Activated T-cell treated with anti-CD3 and anti-CD28 coated beads for 24 hours (primary cell): ENCODE results near the gene NOM1.
"Not testable (repeated sequence)": the region's sequence is repeated elsewhere in the genome, so short reads cannot be mapped to it uniquely, and the experiment has no call there.

Experiments
- DNase-seq: peaks from one replicate; pipeline ENCODE4 v3.0.0-alpha.2; 2020; ENCODE audit warnings: low read depth

The NOM1 gene

DNA sequence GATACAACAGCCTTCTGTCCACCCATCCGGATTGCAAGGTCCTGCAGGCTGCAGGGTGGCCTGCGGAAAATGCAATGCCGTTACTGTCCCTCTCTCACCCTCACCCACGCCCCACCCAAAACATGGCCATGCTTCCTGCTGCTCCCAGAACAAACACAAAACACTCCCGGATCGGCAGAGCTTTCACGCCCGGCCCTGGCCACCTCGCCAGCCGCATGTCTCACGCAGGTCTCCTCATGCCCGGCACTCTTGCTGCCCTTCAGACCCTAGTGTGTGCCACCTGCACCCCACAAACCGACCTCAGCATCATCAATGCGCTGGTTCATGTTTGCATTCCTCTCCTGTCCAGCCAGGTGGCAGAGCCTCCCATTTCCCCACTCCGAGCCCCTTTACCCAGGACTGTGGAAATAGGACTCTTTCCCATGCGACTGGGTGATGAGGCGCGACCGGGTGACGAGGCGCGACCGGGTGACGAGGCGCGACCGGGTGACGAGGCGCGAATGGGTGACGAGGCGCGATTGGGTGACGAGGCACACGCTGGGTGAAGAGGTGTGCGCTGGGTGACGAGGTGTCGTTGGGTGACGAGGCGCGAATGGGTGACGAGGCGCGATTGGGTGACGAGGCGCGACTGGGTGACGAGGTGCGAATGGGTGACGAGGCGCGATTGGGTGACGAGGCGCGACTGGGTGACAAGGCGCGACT is 8.9 kb upstream of the NOM1 start:
- no peak for DNase-seq

DNA sequence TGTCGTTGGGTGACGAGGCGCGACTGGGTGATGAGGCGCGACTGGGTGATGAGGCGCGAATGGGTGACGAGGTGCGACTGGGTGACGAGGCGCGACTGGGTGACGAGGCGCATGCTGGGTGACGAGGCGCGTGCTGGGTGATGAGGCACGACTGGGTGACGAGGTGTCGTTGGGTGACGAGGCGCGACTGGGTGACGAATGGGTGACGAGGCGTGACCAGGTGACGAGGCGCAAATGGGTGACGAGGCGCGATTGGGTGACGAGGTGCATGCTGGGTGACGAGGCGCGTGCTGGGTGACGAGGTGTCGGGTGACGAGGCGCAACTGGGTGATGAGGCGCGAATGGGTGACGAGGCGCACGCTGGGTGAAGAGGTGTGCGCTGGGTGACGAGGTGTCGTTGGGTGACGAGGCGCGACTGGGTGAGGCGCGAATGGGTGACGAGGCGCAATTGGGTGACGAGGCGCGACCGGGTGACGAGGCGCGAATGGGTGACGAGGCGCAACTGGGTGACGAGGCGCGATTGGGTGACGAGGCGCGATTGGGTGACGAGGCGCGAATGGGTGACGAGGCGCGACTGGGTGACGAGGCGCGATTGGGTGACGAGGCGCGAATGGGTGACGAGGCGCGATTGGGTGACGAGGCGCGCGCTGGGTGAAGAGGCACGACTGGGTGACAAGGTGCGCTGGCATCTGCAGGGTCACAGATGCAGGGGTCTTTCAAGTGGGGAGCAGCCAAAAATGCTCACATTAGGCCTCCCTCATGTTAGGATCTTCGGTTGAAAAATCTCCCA is 7.9 kb upstream of the NOM1 start:
- DNase-seq = no peak

DNA sequence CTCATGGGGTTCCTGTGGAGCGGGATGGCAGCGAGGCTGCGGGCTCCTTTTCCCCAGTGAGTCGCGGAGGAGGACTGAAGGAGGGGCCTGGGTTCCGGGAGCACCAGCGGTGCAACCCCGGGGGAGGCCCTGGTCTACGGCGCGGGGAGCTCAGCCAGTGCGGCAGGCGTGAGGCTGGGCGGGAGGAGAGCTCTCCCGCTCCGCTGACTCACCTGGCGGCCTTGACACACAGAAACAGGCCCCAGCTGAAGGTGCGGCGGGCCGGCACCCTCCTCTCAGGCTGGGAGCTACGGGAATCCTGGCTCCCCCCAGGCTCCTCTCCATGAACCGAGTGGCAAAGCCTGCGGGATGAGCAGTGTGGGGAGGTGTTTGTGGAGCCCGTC is 6.8 kb upstream of the NOM1 start:
- no peak for DNase-seq

DNA sequence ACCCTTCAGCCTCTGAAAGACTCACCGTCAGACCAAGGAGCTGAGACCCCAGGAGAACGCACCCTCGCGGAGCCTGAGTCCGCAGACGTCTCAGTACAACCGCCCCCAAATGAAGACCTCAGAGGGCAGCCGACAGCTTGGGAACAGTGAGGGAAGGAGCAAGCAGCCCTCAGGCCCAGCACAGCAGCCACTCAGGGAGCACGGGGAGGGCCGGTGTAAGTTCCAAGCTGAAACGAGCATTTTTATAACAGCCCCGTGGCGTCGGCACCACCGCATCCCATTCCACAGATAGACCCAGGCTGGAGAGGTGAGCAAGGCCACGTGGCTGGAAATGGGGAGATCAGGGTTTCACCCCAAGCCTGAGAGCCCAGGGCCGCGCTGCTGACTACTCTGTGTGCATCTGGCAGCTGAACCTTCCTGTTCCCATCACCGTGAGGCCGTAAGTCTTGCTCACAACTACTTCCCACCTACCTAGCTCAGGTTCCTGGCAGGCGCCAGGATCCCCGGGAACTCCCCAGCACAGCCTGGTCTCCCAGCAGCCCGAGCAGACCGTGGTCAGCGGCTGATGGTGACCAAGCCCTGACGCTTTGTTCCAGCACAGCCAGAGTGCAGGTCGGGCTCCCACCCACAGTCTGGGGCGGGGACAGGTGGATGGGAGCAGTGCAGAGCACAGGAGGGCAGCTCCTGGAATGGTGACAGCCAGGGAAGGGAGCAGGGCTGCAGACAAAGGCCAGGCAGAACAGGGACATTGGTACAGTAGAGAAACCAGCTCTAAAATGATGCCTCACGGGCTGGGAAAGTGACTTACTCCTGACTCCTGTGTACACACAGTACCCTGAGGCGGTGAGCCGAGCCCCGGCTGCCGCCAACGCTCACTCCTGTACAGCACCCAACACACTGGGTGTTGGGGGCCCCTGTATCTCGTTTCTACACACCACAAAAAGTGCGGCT is 6.1 kb upstream of the NOM1 start:
- DNase-seq = no peak

DNA sequence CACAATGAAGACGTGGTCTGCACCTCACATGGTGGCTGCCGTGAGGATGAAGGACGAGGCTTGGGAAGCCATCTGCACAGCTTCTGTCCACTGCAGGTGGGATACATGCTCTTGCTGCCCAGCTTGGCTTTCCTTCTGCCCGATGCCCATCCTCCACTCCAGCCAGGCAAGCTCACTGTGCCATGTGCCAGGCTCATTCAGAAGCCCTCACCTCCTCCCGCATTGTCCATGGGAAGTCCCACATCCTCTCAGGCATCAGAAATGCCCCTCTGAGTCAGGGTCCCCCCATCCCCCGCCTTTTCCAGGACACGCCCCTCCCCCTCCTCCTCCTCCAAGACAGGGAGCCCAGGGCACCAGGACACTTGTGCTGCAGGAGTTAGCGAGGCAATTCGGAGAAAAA is 4.6 kb upstream of the NOM1 start:
- DNase-seq = no peak

DNA sequence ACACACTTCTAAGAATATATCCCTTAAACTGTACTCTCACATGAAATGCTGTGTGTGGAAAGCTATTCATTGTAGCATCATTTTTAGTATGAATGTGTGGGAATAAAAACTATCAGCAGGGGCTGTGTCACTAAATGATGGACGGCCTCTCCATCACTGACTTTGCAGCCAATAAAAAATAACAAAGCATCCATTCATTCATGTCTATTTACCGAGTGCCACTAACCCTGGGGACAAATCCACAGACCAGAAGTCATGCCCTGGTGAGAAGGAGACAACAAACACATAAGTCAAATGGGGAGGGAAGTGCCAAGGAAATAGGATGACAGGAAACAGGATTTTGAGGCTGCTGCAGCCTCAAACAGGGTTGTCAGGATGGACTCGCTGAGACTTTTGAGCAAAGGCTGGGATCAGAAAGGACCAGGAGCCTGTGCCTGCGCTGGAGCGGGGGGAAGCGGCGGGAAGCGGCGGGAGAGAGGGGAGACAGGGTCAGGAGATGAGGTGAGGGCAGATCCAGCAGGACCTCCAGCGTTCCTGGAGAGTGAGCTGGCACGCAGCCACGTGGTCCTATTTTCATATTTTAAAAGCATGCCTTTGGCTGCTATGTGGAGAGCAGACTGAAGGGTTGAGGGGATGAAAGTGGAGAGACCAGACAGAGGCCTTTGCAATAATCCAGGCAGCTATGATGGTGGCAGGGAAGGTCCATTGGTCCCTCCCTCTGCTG is 2.2 kb upstream of the NOM1 start:
- no peak for DNase-seq

DNA sequence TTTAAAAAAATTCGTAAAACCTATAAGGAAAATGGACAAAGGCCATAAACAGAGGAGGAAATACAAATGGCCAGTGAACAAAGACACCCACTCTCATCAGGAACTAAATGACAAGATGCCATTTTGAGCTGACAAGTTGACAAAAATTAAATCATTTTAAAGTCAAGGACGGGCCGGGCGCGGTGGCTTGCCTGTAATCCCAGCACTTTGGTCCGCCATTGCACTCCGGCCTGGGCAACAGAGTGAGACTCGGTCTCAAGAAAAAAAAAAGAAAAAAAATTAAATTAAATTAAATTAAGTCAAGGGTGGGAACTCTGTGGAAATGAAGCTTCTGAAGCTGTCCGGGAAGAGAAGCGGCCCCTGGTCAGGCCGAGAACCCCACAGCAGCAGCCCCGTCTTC is 1.2 kb upstream of the NOM1 start:
- DNase-seq = no peak

DNA sequence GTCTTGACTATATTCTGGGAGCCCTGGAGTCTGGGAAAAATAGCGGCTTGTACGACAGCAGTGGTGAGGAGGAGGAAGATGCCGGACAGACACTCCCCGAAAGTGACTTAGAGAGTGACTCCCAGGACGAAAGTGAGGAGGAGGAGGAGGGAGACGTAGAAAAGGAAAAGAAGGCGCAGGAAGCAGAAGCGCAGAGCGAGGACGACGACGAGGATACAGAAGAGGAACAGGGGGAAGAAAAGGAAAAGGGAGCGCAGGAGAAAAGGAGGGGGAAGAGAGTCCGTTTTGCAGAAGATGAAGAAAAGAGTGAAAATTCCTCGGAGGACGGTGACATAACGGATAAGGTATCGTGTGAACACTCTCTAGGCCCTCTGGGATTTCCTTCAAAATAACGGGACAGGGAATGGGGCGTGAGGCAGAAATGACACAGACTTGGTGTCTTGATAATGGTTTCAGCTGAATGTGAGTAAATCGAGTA is 908 bp downstream of the NOM1 start:
- no peak for DNase-seq

DNA sequence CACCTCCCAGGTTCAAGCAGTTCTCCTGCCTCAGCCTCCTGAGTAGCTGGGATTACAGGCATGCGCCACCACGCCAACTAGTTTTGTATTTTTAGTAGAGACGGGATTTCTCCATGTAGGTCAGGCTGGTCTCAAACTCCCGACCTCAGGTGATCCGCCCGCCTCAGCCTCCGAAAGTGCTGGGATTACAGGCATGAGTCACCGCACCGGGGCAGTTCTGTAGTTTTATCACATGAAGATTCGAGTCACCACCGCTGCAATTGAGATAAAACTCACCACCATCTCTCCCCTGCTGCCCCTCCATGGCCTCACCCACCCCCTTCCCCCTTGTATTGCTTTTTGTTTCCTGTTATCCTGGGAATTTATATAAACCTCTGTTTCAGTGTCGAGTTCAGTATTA is 3.7 kb downstream of the NOM1 start:
- not testable (repeated sequence) for DNase-seq

DNA sequence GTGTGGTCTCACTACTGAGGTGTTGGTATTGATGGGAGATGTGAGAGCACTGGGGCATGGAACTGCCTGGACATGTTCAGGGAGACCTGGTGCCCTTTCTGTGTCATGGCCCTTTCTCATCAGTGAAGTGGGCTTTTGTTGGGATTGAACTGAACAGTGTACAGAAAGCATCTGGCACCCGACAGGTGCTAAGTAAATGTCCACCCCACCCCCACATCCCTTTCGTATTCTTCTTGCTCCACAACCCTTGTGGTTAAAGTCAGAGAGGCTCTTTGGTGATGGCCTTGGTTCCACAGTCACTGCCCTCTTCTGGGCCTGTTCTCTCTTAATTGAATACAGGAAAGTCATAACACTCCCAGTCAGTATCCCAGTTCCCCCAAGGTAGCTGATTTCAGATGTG is 5.4 kb downstream of the NOM1 start:
- DNase-seq = no peak

DNA sequence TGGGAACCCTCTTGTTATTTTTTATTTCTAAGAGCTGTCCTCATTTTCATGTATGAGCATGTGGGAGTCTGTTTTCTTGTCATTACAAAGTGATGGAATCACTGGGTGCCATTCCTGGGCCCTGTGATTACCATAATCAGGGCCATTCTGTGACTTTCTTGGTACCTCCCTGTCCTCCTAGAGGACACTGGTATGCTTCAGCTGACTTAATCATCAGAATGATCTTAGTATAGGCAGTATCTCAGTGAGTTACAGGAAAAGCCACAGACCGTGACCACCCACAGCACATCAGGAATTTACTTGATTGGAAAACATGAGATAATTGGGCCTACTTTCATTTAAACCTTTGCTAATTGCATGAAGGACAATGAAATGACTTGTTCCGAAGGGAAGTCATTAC is 7.2 kb downstream of the NOM1 start:
- no peak for DNase-seq

DNA sequence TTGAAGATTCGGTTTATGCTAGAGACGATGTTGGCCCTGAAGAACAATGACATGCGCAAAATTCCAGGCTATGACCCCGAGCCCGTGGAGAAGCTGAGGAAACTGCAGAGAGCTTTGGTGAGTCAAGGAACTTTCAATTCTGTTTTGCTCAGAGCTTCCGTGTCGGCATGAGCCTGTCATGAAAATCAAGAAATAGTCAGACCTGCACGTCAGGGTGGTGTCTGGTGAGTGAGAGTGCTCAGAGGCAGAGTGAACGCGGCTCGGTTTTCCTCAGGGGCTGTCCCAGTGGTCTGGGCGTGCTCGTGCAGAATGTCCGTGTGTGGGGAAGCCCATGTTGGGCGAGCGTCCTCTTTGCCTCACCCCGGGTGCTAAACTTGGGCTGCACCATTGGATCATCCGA is 12.6 kb downstream of the NOM1 start:
- no peak for DNase-seq

DNA sequence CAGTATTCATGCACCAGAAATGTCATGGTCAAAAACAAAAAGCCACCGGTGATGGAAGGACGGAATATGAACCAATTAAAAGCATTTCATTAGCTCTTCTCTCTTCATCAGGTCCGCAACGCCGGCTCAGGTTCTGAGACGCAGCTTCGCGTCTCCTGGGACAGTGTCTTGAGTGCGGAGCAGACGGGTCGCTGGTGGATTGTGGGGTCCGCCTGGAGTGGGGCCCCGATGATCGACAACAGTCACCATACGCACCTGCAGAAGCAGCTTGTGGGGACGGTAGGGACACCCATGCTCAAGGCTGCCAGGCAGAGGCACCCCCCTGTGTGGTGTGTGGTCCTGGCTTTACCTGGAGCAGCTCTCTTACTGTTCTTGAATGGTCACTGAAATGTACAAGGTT is 13.4 kb downstream of the NOM1 start:
- DNase-seq = no peak

DNA sequence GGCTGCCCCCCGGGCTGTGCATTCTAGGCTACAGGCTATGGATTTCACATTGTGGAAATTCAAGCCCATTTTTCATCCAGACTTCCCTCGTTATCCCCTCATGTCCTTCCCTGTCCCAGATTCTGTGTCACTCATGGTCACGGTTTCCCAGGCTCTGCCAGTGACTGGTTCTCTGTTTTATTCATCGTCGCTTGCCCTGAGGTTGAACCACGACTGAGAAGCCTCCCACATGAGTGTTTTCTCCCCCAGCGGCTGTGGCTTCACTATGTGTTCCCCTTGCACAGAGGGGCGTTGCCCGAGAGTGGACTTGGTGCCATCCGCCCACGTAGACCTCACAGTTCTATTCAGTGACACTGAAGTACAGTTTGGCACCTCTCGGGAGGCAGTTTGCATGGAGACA is 14.0 kb downstream of the NOM1 start:
- DNase-seq = no peak

DNA sequence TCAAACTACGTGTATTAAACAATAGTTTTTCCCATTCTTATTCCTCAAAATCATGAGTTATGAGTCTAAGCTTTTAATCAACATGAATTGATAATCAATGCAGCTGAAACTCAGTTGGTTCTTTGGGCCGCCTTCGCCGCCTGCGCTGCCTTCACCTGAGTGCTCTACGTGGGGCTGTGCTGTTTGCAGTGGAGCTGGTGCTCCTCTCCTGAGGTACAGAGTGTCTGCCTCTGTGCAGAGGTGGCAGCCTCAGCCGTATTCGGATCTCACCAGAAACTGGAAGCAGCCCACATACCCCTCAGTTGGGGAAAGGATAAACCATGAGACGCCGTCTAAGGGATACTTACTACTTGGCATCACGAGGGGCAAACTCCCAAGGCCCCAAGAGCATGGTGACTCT is 15.5 kb downstream of the NOM1 start:
- DNase-seq = no peak

DNA sequence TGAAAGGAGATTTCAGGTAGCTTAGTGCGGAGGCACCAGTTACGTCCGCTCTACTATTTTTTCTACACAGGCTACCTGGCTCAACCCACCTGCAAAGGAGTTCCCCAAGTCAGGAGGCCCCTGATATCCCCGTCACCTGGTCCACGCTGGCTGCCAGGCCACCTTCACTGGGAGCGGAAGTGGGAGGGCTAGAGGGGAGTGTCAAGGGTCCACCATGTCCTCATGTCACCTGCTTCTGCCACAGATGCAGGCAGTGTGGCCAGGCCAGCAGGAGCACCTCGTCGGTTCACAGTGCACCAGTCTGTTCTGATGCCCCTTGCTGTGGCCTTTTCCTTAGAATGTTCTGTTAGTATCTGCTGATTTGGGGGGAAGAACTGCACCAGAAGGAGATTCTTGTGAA is 16.9 kb downstream of the NOM1 start:
- no peak for DNase-seq

DNA sequence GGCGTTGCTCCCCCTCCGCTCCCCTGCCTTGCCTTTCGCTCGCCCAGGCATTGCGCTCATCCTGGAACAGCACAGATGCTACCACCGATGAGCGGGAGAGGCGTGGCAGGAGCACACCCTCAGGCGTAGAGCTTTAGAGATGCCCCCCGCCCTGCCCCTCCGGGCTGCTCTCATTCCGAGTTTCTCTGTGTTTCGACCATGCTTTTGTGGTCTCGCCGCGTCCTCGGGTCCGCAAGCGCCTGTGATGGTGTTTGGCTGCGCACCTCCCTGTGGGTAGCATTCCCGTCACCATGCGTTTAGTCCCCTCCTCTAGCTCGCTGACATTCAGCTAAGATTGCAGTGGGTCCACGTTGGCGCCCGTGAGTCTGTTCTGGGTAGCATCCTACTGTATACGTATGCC is 18.7 kb downstream of the NOM1 start:
- no peak for DNase-seq

DNA sequence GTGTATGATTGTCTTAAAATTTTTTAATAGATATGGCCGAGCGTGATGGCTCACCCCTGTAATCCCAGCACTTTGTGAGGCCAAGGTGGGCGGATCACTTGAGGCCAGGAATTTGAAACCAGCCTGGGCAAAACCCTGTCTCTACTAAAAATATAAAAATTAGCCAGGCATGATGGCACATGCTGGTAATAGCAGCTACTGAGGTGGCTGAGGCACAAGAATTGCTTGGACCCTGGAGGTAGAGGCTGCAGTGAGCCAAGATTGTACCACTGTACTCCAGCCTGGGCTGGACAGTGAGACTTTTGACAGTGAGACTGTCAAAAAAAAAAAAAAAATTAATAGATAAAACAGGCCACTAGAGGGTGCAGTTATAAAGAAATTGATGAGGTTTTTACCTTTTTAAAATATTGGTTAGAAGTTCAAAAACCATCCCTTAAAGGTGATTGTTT is 20.5 kb downstream of the NOM1 start:
- DNase-seq = no peak

DNA sequence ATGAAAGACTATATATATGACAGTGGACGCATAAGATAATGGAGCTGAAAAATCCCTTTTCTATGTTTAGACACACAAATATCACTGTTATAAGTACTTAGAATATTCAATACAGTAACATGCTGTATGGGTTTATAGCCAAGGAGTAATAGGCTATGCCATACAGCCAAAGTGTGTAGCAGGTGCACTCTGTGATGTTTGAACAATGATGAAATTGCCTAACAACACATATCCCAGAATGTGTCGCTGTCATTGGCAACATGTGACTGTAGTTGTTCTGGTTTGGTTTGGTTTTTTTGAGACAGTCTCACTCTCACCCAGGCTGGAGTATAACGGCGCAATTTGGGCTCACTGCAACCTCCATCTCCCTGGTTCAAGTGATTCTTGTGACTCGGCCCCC is 26.1 kb downstream of the NOM1 start:
- no peak for DNase-seq

DNA sequence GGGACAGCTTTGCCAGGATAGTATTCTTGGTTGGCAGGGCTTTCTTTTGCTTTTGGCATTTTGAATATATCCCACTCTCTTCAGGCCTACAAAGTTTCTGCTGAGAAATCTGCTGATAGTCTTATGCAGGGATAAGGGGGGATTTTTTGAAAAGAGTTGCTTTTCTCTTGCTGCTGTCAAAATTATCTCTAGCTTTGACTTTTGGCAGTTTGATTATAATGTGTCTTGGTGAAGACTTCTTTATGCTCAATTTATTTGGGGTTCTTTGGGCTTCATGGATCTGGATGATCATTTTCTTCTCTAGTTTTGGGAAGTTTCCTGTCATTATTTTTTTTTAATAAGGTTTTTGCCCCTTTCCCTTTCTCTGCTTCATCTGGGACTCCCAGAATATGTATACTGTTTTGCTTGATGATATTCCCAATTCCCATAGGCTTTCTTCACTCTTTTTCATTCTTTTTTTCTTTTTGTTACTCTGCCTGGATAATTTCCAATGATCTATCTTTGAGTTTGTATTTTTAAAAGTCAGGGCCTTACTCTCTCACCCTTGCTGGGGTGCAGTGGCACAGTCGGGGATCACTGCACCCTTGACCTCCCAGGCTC is 29.6 kb downstream of the NOM1 start:
- DNase-seq = no peak

DNA sequence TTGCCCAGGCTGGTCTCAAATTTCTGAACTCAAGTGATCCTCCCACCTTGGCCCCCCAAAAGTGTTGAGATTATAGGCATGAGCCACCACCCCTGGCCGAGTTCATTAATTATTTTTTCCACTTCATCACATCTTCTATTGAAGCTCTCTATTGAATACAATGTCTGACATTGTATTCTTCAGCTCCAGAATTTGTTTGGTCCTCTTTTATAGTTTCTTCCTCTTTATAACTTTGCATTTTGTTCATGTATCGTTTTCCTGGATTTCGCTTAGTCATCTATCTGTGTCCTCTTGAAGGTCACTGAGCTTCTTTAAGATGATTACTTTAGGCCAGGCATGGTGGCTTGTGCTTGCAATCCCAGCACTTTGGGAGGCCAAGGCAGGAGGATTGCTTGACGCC is 30.2 kb downstream of the NOM1 start:
- DNase-seq = no peak
